22Rv1 (cell line): Measurements from ENCODE around the gene PCDHGA7.

Experiments used
- CTCF ChIP-seq: fragments of 450-650 bp; IDR thresholded peaks from 2 replicates; pipeline ENCODE4 v1.5.1; 2017; ENCODE audit warnings: mild to moderate bottlenecking
- ZFX ChIP-seq: fragments of 450-650 bp; IDR thresholded peaks from 2 replicates; pipeline ENCODE4 v1.6.1; 2017; ENCODE audit warnings: antibody characterized with exemption, borderline replicate concordance

- TF ChIP-seq CTCF (no peak), ZFX (no peak)
These were observed 7.9 kb upstream of the PCDHGA7 start for GRCh38 chr5:141374627-141375026.
